ENCODE measurements around the gene HHAT. TPM values are rescaled to one million over a fixed set of nuclear protein-coding genes. Genes with fewer than 3 reads are reported as not detected.

HHAT gene
- total RNA-seq, 1 donor from 2014 or later: 6.0 TPM

- no peaks in the 10 kb centered on the region for H3K27me3 Mint-ChIP-seq (ENCODE audit: unreplicated experiment)
- TF ChIP-seq CTCF (IDR thresholded peaks at IDR 0.05): peak; percentile 19
- no peaks in the 10 kb centered on the region for H3K9me3 Mint-ChIP-seq (ENCODE audit: unreplicated experiment)
- no peak overlapping the region for H3K4me3 Mint-ChIP-seq (ENCODE audit: unreplicated experiment)
- no peak for DNase-seq (ENCODE audit: extremely low spot score, unreplicated experiment)
- no peak overlapping the region for H3K27ac Mint-ChIP-seq (ENCODE audit: unreplicated experiment)
- no peaks in the 10 kb centered on the region for H3K4me1 Mint-ChIP-seq (ENCODE audit: unreplicated experiment)
- H3K36me3 Mint-ChIP-seq (ENCODE audit: unreplicated experiment): no peaks in the 10 kb centered on the region
Observed at GRCh38 chr1:210711825-210712612, 383.3 kb downstream of the HHAT start.

- Mint-ChIP-seq H3K4me1 (ENCODE audit: unreplicated experiment) (no peaks in the 10 kb centered on the region), H3K4me3 (ENCODE audit: unreplicated experiment) (no peak overlapping the region), H3K27ac (ENCODE audit: unreplicated experiment) (no peak overlapping the region), H3K9me3 (ENCODE audit: unreplicated experiment) (no peaks in the 10 kb centered on the region), H3K27me3 (ENCODE audit: unreplicated experiment) (no peaks in the 10 kb centered on the region), H3K36me3 (ENCODE audit: unreplicated experiment) (no peaks in the 10 kb centered on the region)
- DNase-seq (ENCODE audit: extremely low spot score, unreplicated experiment): no peak
- no peak for TF ChIP-seq CTCF (IDR thresholded peaks at IDR 0.05)
Observed at GRCh38 chr1:210715072-210715471, 386.4 kb downstream of the HHAT start.

- DNase-seq (ENCODE audit: extremely low spot score, unreplicated experiment): no peak
- no peaks in the 10 kb centered on the region for H3K36me3 Mint-ChIP-seq (ENCODE audit: unreplicated experiment)
- no peaks in the 10 kb centered on the region for H3K9me3 Mint-ChIP-seq (ENCODE audit: unreplicated experiment)
- no peak for TF ChIP-seq CTCF (IDR thresholded peaks at IDR 0.05)
- no peak overlapping the region for H3K4me3 Mint-ChIP-seq (ENCODE audit: unreplicated experiment)
- peaks cover 1% of the 10 kb centered on the region for H3K4me1 Mint-ChIP-seq (ENCODE audit: unreplicated experiment)
- H3K27ac Mint-ChIP-seq (ENCODE audit: unreplicated experiment): no peak overlapping the region
- H3K27me3 Mint-ChIP-seq (ENCODE audit: unreplicated experiment): no peaks in the 10 kb centered on the region
Observed at GRCh38 chr1:210722410-210723081, 393.8 kb downstream of the HHAT start.

GRCh38 chr1:210723646-210724045, 394.9 kb downstream of the HHAT start:
- no peaks in the 10 kb centered on the region for H3K36me3 Mint-ChIP-seq (ENCODE audit: unreplicated experiment)
- no peak for DNase-seq (ENCODE audit: extremely low spot score, unreplicated experiment)
- TF ChIP-seq CTCF (IDR thresholded peaks at IDR 0.05): no peak
- H3K4me3 Mint-ChIP-seq (ENCODE audit: unreplicated experiment): no peak overlapping the region
- H3K4me1 Mint-ChIP-seq (ENCODE audit: unreplicated experiment): peaks cover 1% of the 10 kb centered on the region
- no peaks in the 10 kb centered on the region for H3K9me3 Mint-ChIP-seq (ENCODE audit: unreplicated experiment)
- H3K27ac Mint-ChIP-seq (ENCODE audit: unreplicated experiment): no peak overlapping the region
- H3K27me3 Mint-ChIP-seq (ENCODE audit: unreplicated experiment): no peaks in the 10 kb centered on the region

- no peaks in the 10 kb centered on the region for H3K27me3 Mint-ChIP-seq (ENCODE audit: unreplicated experiment)
- H3K36me3 Mint-ChIP-seq (ENCODE audit: unreplicated experiment): no peaks in the 10 kb centered on the region
Observed at GRCh38 chr1:210724768-210725167, 396.1 kb downstream of the HHAT start.

More at GRCh38 chr1:210724768-210725167, 396.1 kb downstream of the HHAT start:
- Mint-ChIP-seq H3K9me3 (ENCODE audit: unreplicated experiment) (no peaks in the 10 kb centered on the region), H3K4me1 (ENCODE audit: unreplicated experiment) (peaks cover 1% of the 10 kb centered on the region), H3K27ac (ENCODE audit: unreplicated experiment) (no peak overlapping the region), H3K4me3 (ENCODE audit: unreplicated experiment) (no peak overlapping the region)
- DNase-seq (ENCODE audit: extremely low spot score, unreplicated experiment): no peak
- TF ChIP-seq CTCF (IDR thresholded peaks at IDR 0.05): no peak

Measured in osteocyte (in vitro differentiated cells).